H1 (cell line): ENCODE data around the gene SLC7A7. TPM values are rescaled to one million over a fixed set of nuclear protein-coding genes. Genes with fewer than 3 reads are reported as not detected.

Source experiments
- ATF3 ChIP-seq: IDR thresholded peaks from 2 replicates; pipeline ENCODE4 v1.6.1; 2011; ENCODE audit warnings: low read depth, mild to moderate bottlenecking, low read length; ENCODE audit not compliant: insufficient read depth
- BACH1 ChIP-seq: IDR thresholded peaks from 2 replicates; pipeline ENCODE4 v1.6.1; 2012; ENCODE audit warnings: low read length, improper control_type of control experiment
- BCL11A ChIP-seq, 2 experiments: IDR thresholded peaks; one replicate each; pipeline ENCODE4 v1.6.1; 2011; ENCODE audit warnings: low read depth in 2 of 2, low read length in 2 of 2, mild to moderate bottlenecking in 2 of 2
- CREB1 ChIP-seq: IDR thresholded peaks from 2 replicates; pipeline ENCODE4 v1.6.1; 2012; ENCODE audit warnings: inconsistent platforms
- CTBP2 ChIP-seq: IDR thresholded peaks from 2 replicates; pipeline ENCODE4 v1.7.0; 2011; ENCODE audit warnings: borderline replicate concordance, mild to moderate bottlenecking, moderate library complexity, mixed read lengths, low read length; ENCODE audit not compliant: insufficient read depth, insufficient read length
- CTCF ChIP-seq, 3 experiments: IDR thresholded peaks; 1 replicate in 2 of 3; 2 replicates in 1 of 3; pipeline versions ENCODE4 v1.5.1 to v1.6.1; 2011; ENCODE audit warnings: low read length in 3 of 3, mild to moderate bottlenecking in 3 of 3, inconsistent platforms in 2 of 3, low read depth in 1 of 3, moderate library complexity in 1 of 3; ENCODE audit not compliant: insufficient read depth in 1 of 3; ENCODE audit errors: control extremely low read depth in 1 of 3
- EGR1 ChIP-seq: IDR thresholded peaks from 2 replicates; pipeline ENCODE4 v1.6.1; 2011; ENCODE audit warnings: low read depth, low read length, borderline replicate concordance
- GABPA ChIP-seq: IDR thresholded peaks from 2 replicates; pipeline ENCODE4 v1.6.1; 2011; ENCODE audit warnings: mild to moderate bottlenecking, low read length, moderate library complexity, borderline replicate concordance; ENCODE audit not compliant: insufficient read depth
- HDAC6 ChIP-seq: IDR thresholded peaks from one replicate; pipeline ENCODE4 v1.7.1; 2012; ENCODE audit warnings: low read depth, mild to moderate bottlenecking, inconsistent platforms, low read length, moderate library complexity
- JUN ChIP-seq: IDR thresholded peaks from 2 replicates; pipeline ENCODE4 v1.6.1; 2011; ENCODE audit warnings: low read depth, mild to moderate bottlenecking, improper control_type of control experiment, low read length
- KDM1A ChIP-seq: fragments of 200-600, 300-600 bp; sonication (generic); IDR thresholded peaks from 2 replicates; pipeline ENCODE4 v1.7.1; 2016; ENCODE audit warnings: mild to moderate bottlenecking, low read length, borderline replicate concordance
- KDM4A ChIP-seq: IDR thresholded peaks from one replicate; pipeline ENCODE4 v1.7.1; 2012; ENCODE audit warnings: low read depth, mild to moderate bottlenecking, moderate library complexity, low read length, inconsistent platforms; ENCODE audit not compliant: severe bottlenecking
- KDM5A ChIP-seq: fragments of 200-600 bp; IDR thresholded peaks from 2 replicates; pipeline ENCODE4 v1.7.1; 2012; ENCODE audit warnings: mild to moderate bottlenecking, low read length, inconsistent platforms, mixed read lengths
- NRF1 ChIP-seq: IDR thresholded peaks from 2 replicates; pipeline ENCODE4 v1.6.1; 2011; ENCODE audit warnings: mild to moderate bottlenecking, low read depth, low read length, improper control_type of control experiment
- POLR2A ChIP-seq, 2 experiments: IDR thresholded peaks; 1 replicate in 1 of 2; 2 replicates in 1 of 2; pipeline ENCODE4 v1.6.1; 2011; ENCODE audit warnings: low read depth in 2 of 2, low read length in 2 of 2, mild to moderate bottlenecking in 2 of 2; ENCODE audit errors: control extremely low read depth in 1 of 2
- POLR2AphosphoS5 ChIP-seq: IDR thresholded peaks from 2 replicates; pipeline ENCODE4 v1.6.1; 2011; ENCODE audit warnings: low read depth, low read length
- RFX5 ChIP-seq: IDR thresholded peaks from 2 replicates; pipeline ENCODE4 v1.6.1; 2011; ENCODE audit warnings: low read depth, low read length, improper control_type of control experiment, borderline replicate concordance
- SP1 ChIP-seq: IDR thresholded peaks from 2 replicates; pipeline ENCODE4 v1.6.1; 2011; ENCODE audit warnings: low read depth, low read length
- SP2 ChIP-seq: IDR thresholded peaks from 2 replicates; pipeline ENCODE4 v1.6.1; 2012; ENCODE audit warnings: mild to moderate bottlenecking, low read length, inconsistent platforms
- SRF ChIP-seq: IDR thresholded peaks from 2 replicates; pipeline ENCODE4 v1.6.1; 2011; ENCODE audit warnings: mild to moderate bottlenecking, low read depth, low read length, moderate library complexity
- SUZ12 ChIP-seq: fragments of 200-600 bp; sonication (generic); IDR thresholded peaks from 2 replicates; pipeline ENCODE4 v1.6.1; 2012; ENCODE audit warnings: mild to moderate bottlenecking, inconsistent platforms, low read length, moderate library complexity, mixed read lengths
- ZNF274 ChIP-seq: IDR thresholded peaks from 2 replicates; pipeline ENCODE4 v1.7.0; 2012; ENCODE audit warnings: low read length, borderline replicate concordance; ENCODE audit errors: extremely low read depth
- polyA plus RNA-seq, 7 experiments: library from polyadenylated mRNA; depleted of rRNA in 3 of 7; stranded (reverse) in 5 of 7; unstranded in 2 of 7; fragments of >200 nt in 5 of 7; fragments of 200-250 nt in 2 of 7; gene quantifications; 1 replicate in 5 of 7; 2 replicates in 1 of 7; 4 replicates in 1 of 7; pipeline versions ENCODE4 v1.2.1 to v1.2.3, GENCODE V29; 2011 to 2013; ENCODE audit warnings: missing spikeins in 2 of 7, mixed read lengths in 2 of 7
- total RNA-seq: library from RNA; stranded (reverse); fragmentation: NEBNext Ultra II Directional; extraction: Animal tissue kit (Norgen Biotek cat#: 25700); gene quantifications from 2 replicates; pipeline ENCODE4 v1.2.1, GENCODE V29; 2021

Gene SLC7A7
- total and polyA plus RNA-seq, 2 of the 8 experiments (the other 6 are each of a cell fraction or from before 2014, with no cell fraction given): 5.8 to 14.9 TPM

- peak; percentile 72; the same call in 1 of the 2 replicates for TF ChIP-seq KDM5A
- TF ChIP-seq SP2: no peak
- TF ChIP-seq SUZ12: no peak
- peak; percentile 22; the same call in 1 of the 2 replicates for TF ChIP-seq POLR2AphosphoS5
- 0 out of 2 replicates have a peak, but pooled peaks have one; percentile 35 for TF ChIP-seq SP1
- no peak for TF ChIP-seq CTBP2
- TF ChIP-seq KDM4A: peak; percentile 73
- TF ChIP-seq NRF1: no peak
- no peak for TF ChIP-seq EGR1
- TF ChIP-seq POLR2A (IDR thresholded peaks at IDR 0.05; ENCODE audit: control extremely low read depth in 1 of 2, low read depth in 2 of 2, low read length in 2 of 2): peak in 1 of 2 experiments; percentile 61; a peak in 2 of 3 replicates
- TF ChIP-seq CREB1: no peak
- no peak for TF ChIP-seq CTCF (IDR thresholded peaks at IDR 0.05; ENCODE audit: control extremely low read depth in 1 of 3, insufficient read depth in 1 of 3, low read depth in 1 of 3, low read length in 3 of 3)
- TF ChIP-seq ATF3: no peak
- no peak for TF ChIP-seq GABPA
- TF ChIP-seq ZNF274: no peak
- no peak for TF ChIP-seq HDAC6
- TF ChIP-seq RFX5: no peak
- TF ChIP-seq JUN: no peak
- peak; percentile 82 for TF ChIP-seq BACH1
- no peak for TF ChIP-seq BCL11A (IDR thresholded peaks at IDR 0.05; ENCODE audit: low read depth in 2 of 2, low read length in 2 of 2)
- no peak; the same call in 1 of the 2 replicates for TF ChIP-seq KDM1A
- no peak for TF ChIP-seq SRF
Measured at GRCh38 chr14:22829661-22830442, 14.6 kb upstream of the SLC7A7 start, which contains the start of gene MRPL52 (continued).
